Forelimb muscle (tissue), 1 donor: ENCODE results near the gene PTTG1IP. TPM values are rescaled to one million over a fixed set of nuclear protein-coding genes. Genes with fewer than 3 reads are reported as not detected.
"Not testable (repeated sequence)": the region's sequence is repeated elsewhere in the genome, so short reads cannot be mapped to it uniquely, and the experiment has no call there.

ENCODE experiments used
- DNase-seq: peaks from one replicate; pipeline ENCODE4 v3.0.0-alpha.2; 2013; ENCODE audit warnings: low read depth
- polyA plus RNA-seq: library from polyadenylated mRNA; unstranded; fragments of 120-200 nt; gene quantifications from one replicate; pipeline ENCODE4 v1.2.1, GENCODE V29; 2013; ENCODE audit not compliant: insufficient read length

PTTG1IP gene
- polyA plus RNA-seq, 1 donor, result 129 TPM

GRCh38 chr21:44845418-44846223, 27.9 kb downstream of the PTTG1IP start:
- DNase-seq, result no peak

- DNase-seq, result no peak
Measured at GRCh38 chr21:44844256-44844655, 29.2 kb downstream of the PTTG1IP start.

- no peak for DNase-seq
Measured at GRCh38 chr21:44842721-44843445, 30.6 kb downstream of the PTTG1IP start.

- DNase-seq, result no peak
Measured at GRCh38 chr21:44842087-44842486, 31.4 kb downstream of the PTTG1IP start.

- DNase-seq, result no peak
Measured at GRCh38 chr21:44840771-44841170, 32.7 kb downstream of the PTTG1IP start.

GRCh38 chr21:44838951-44839350, 34.5 kb downstream of the PTTG1IP start:
- DNase-seq, result no peak

GRCh38 chr21:44838039-44838895, 35.2 kb downstream of the PTTG1IP start:
- no peak for DNase-seq

GRCh38 chr21:44837537-44837936, 36.0 kb downstream of the PTTG1IP start:
- no peak for DNase-seq

- DNase-seq, result no peak
Measured at GRCh38 chr21:44836666-44837471, 36.6 kb downstream of the PTTG1IP start.

- no peak for DNase-seq
Measured at GRCh38 chr21:44836349-44836665, 37.2 kb downstream of the PTTG1IP start.

GRCh38 chr21:44835647-44835973, 37.9 kb downstream of the PTTG1IP start:
- no peak for DNase-seq

GRCh38 chr21:44834951-44835646, 38.4 kb downstream of the PTTG1IP start:
- DNase-seq, result no peak

GRCh38 chr21:44834231-44834950, 39.1 kb downstream of the PTTG1IP start:
- no peak for DNase-seq

- no peak for DNase-seq
Measured at GRCh38 chr21:44833663-44834062, 39.8 kb downstream of the PTTG1IP start.

GRCh38 chr21:44832516-44833255, 40.8 kb downstream of the PTTG1IP start:
- DNase-seq, result not testable (repeated sequence)

- DNase-seq, result no peak
Measured at GRCh38 chr21:44831227-44831860, 42.1 kb downstream of the PTTG1IP start.

GRCh38 chr21:44829507-44830092, 43.9 kb downstream of the PTTG1IP start:
- DNase-seq, result no peak

GRCh38 chr21:44828362-44829056, 45.0 kb downstream of the PTTG1IP start:
- no peak for DNase-seq
